H1 (cell line): ENCODE measurements around the gene STK11. TPM values are rescaled to one million over a fixed set of nuclear protein-coding genes. Genes with fewer than 3 reads are reported as not detected.

Experiments used
- CTCF ChIA-PET: fragments of 300-600 bp; sonication (Branson Sonifier 250); formaldehyde crosslinking; loops from one replicate; lab custom pipeline; 2021; ENCODE audit not compliant: partially characterized antibody; lab: Charles Lee
- POLR2A ChIA-PET: fragments of 300-600 bp; sonication (Branson Sonifier 250); formaldehyde crosslinking; loops from one replicate; lab custom pipeline; 2021; ENCODE audit warnings: inconsistent platforms; ENCODE audit not compliant: partially characterized antibody; lab: Charles Lee
- DNase-seq, 2 experiments: peaks; one replicate each; pipeline versions ENCODE4 v3.0.0 to v3.0.0-alpha.2; 2010 to 2022; ENCODE audit warnings: low spot score in 2 of 2, low read depth in 1 of 2, mixed read lengths in 1 of 2
- FAIRE-seq: peaks from 2 replicates; lab custom pipeline; 2011; peaks lifted over from hg19 to GRCh38; lab: Jason Lieb, UNC
- H2AFZ ChIP-seq: 2 replicates; pipeline ENCODE4 v1.8.1; 2012; ENCODE audit warnings: low read length, inconsistent platforms
- H2AK5ac ChIP-seq: 2 replicates; pipeline ENCODE4 v1.6.1; 2013; ENCODE audit warnings: low read depth, low read length
- H2BK120ac ChIP-seq: replicated peaks from 2 replicates; pipeline ENCODE3; 2013; ENCODE audit warnings: low read depth, low read length, inconsistent platforms
- H2BK12ac ChIP-seq: 2 replicates; pipeline ENCODE4 v1.6.1; 2013; ENCODE audit warnings: low read depth, low read length
- H2BK15ac ChIP-seq: 2 replicates; pipeline ENCODE4 v1.6.1; 2013; ENCODE audit warnings: low read length
- H2BK20ac ChIP-seq: 2 replicates; pipeline ENCODE4 v1.6.1; 2013; ENCODE audit warnings: low read length
- H2BK5ac ChIP-seq: 2 replicates; pipeline ENCODE4 v1.6.1; 2013; ENCODE audit warnings: low read depth, low read length
- H3K14ac ChIP-seq: 2 replicates; pipeline ENCODE4 v1.6.1; 2013; ENCODE audit warnings: inconsistent platforms; ENCODE audit not compliant: insufficient read length
- H3K18ac ChIP-seq: 2 replicates; pipeline ENCODE4 v1.6.1; 2013; ENCODE audit warnings: low read length; ENCODE audit errors: extremely low read depth
- H3K23ac ChIP-seq: 2 replicates; pipeline ENCODE4 v1.6.1; 2013; ENCODE audit warnings: inconsistent platforms; ENCODE audit not compliant: insufficient read length
- H3K23me2 ChIP-seq: 2 replicates; pipeline ENCODE4 v1.6.1; 2013; ENCODE audit warnings: low read depth, low read length
- H3K27ac ChIP-seq: 2 replicates; pipeline ENCODE4 v1.6.1; 2011; ENCODE audit warnings: low read depth, low read length, inconsistent platforms
- H3K27me3 ChIP-seq, 4 experiments: replicated peaks in 1 of 4; 1 replicate in 1 of 4; 2 replicates in 3 of 4; pipeline versions ENCODE4 v1.6.1 to v1.8.1; 2011 to 2013; ENCODE audit warnings: low read length in 3 of 4, mild to moderate bottlenecking in 3 of 4, inconsistent platforms in 2 of 4, mixed read lengths in 2 of 4, moderate library complexity in 1 of 4; ENCODE audit not compliant: control insufficient read depth in 3 of 4, insufficient read depth in 3 of 4; ENCODE audit errors: extremely low read depth in 1 of 4
- H3K36me3 ChIP-seq, 4 experiments: 2 replicates each; pipeline versions ENCODE4 v1.6.1 to v1.8.1; 2011 to 2013; ENCODE audit warnings: mild to moderate bottlenecking in 4 of 4, low read length in 3 of 4, moderate library complexity in 2 of 4, control low read depth in 1 of 4, inconsistent platforms in 1 of 4; ENCODE audit not compliant: insufficient read depth in 4 of 4, control insufficient read depth in 2 of 4
- H3K4ac ChIP-seq: replicated peaks from 2 replicates; pipeline ENCODE3; 2013; ENCODE audit warnings: low read length, low read depth, mixed read lengths, inconsistent platforms; ENCODE audit not compliant: insufficient read length
- H3K4me1 ChIP-seq, 4 experiments: replicated peaks in 1 of 4; 1 replicate in 1 of 4; 2 replicates in 3 of 4; pipeline versions ENCODE4 v1.6.1 to v1.8.1; 2011 to 2013; ENCODE audit warnings: low read length in 3 of 4, inconsistent platforms in 2 of 4, mixed read lengths in 1 of 4; ENCODE audit not compliant: insufficient read depth in 4 of 4, control insufficient read depth in 3 of 4
- H3K4me2 ChIP-seq, 2 experiments: 2 replicates each; pipeline versions ENCODE4 v1.6.1 to v1.8.1; 2011 to 2013; ENCODE audit warnings: low read depth in 2 of 2, low read length in 2 of 2, control low read depth in 1 of 2, inconsistent platforms in 1 of 2, mild to moderate bottlenecking in 1 of 2; ENCODE audit not compliant: insufficient read depth in 1 of 2
- H3K4me3 ChIP-seq, 4 experiments: fragments of 200-600, 300-600 bp in 1 of 4; sonication (generic), shearing (Covaris generic), sonication (Bioruptor Twin) in 1 of 4; 2 replicates each; pipeline versions ENCODE4 v1.5.1 to v1.8.1; 2011 to 2016; ENCODE audit warnings: low read length in 4 of 4, low read depth in 3 of 4, control low read depth in 2 of 4, inconsistent platforms in 2 of 4, mild to moderate bottlenecking in 2 of 4, mixed read lengths in 1 of 4, moderate library complexity in 1 of 4; ENCODE audit not compliant: insufficient read depth in 2 of 4; ENCODE audit errors: extremely low read depth in 1 of 4
- H3K56ac ChIP-seq: replicated peaks from 2 replicates; pipeline ENCODE3; 2013; ENCODE audit warnings: low read depth, mild to moderate bottlenecking, mixed read lengths, low read length, inconsistent platforms; ENCODE audit not compliant: insufficient read length
- H3K79me1 ChIP-seq: 2 replicates; pipeline ENCODE4 v1.6.1; 2013; ENCODE audit warnings: low read depth, low read length, control low read depth
- H3K79me2 ChIP-seq, 2 experiments: 2 replicates each; pipeline versions ENCODE4 v1.6.1 to v1.8.1; 2012 to 2013; ENCODE audit warnings: low read length in 2 of 2, mild to moderate bottlenecking in 2 of 2, inconsistent platforms in 1 of 2; ENCODE audit not compliant: insufficient read depth in 2 of 2, control insufficient read depth in 1 of 2
- H3K9ac ChIP-seq, 4 experiments: replicated peaks in 1 of 4; 1 replicate in 1 of 4; 2 replicates in 3 of 4; pipeline versions ENCODE4 v1.6.1 to v1.8.1; 2011 to 2013; ENCODE audit warnings: low read depth in 3 of 4, low read length in 3 of 4, control low read depth in 2 of 4, mild to moderate bottlenecking in 2 of 4, moderate library complexity in 2 of 4, inconsistent platforms in 1 of 4; ENCODE audit errors: extremely low read depth in 1 of 4
- H3K9me3 ChIP-seq, 2 experiments: 2 replicates each; pipeline versions ENCODE4 v1.6.1 to v1.8.1; 2012 to 2013; ENCODE audit warnings: mild to moderate bottlenecking in 2 of 2, moderate library complexity in 2 of 2, control low read depth in 1 of 2, inconsistent platforms in 1 of 2, low read depth in 1 of 2, low read length in 1 of 2, mixed read lengths in 1 of 2; ENCODE audit not compliant: insufficient read depth in 2 of 2
- H4K20me1 ChIP-seq, 2 experiments: replicated peaks in 1 of 2; 2 replicates each; pipeline versions ENCODE3 to v1.8.1; 2011 to 2013; ENCODE audit warnings: inconsistent platforms in 2 of 2, low read length in 2 of 2, mild to moderate bottlenecking in 1 of 2; ENCODE audit not compliant: insufficient read depth in 2 of 2, control insufficient read depth in 1 of 2
- H4K5ac ChIP-seq: 2 replicates; pipeline ENCODE4 v1.6.1; 2013; ENCODE audit warnings: low read length, low read depth, mixed read lengths, inconsistent platforms; ENCODE audit not compliant: insufficient read length
- H4K8ac ChIP-seq: 2 replicates; pipeline ENCODE4 v1.8.0; 2013; ENCODE audit warnings: mild to moderate bottlenecking, moderate library complexity, low read length, inconsistent platforms; ENCODE audit not compliant: insufficient read depth; ENCODE audit errors: extremely low read depth
- H4K91ac ChIP-seq: replicated peaks from 2 replicates; pipeline ENCODE3; 2013; ENCODE audit warnings: low read length, mixed read lengths, inconsistent platforms; ENCODE audit not compliant: insufficient read length
- CHD1 ChIP-seq: IDR thresholded peaks from 2 replicates; pipeline ENCODE4 v1.6.1; 2012; ENCODE audit warnings: low read depth, low read length, improper control_type of control experiment
- GABPA ChIP-seq: IDR thresholded peaks from 2 replicates; pipeline ENCODE4 v1.6.1; 2011; ENCODE audit warnings: mild to moderate bottlenecking, low read length, moderate library complexity, borderline replicate concordance; ENCODE audit not compliant: insufficient read depth
- WGBS, 2 experiments: shearing (Covaris generic) in 1 of 2; methylation state at CpG; one replicate each; pipeline versions ENCODE4 v1.1.6 to v1.1.7; 2013 to 2015; ENCODE audit warnings: low lambda C conversion rate in 2 of 2, mixed read lengths in 2 of 2, inconsistent platforms in 1 of 2, low coverage in 1 of 2, missing lambda C conversion rate in 1 of 2; ENCODE audit not compliant: insufficient replicate concordance in 2 of 2, insufficient coverage in 1 of 2, insufficient read length in 1 of 2; ENCODE audit errors: extremely low coverage in 1 of 2, missing lambda C conversion rate in 1 of 2; 5-methylcytosine and 5-hydroxymethylcytosine counted together
- polyA plus RNA-seq, 7 experiments: library from polyadenylated mRNA; depleted of rRNA in 3 of 7; stranded (reverse) in 5 of 7; unstranded in 2 of 7; fragments of >200 nt in 5 of 7; fragments of 200-250 nt in 2 of 7; gene quantifications; 1 replicate in 5 of 7; 2 replicates in 1 of 7; 4 replicates in 1 of 7; pipeline versions ENCODE4 v1.2.1 to v1.2.3, GENCODE V29; 2011 to 2013; ENCODE audit warnings: missing spikeins in 2 of 7, mixed read lengths in 2 of 7
- total RNA-seq: library from RNA; stranded (reverse); fragmentation: NEBNext Ultra II Directional; extraction: Animal tissue kit (Norgen Biotek cat#: 25700); gene quantifications from 2 replicates; pipeline ENCODE4 v1.2.1, GENCODE V29; 2021

STK11 gene
- total and polyA plus RNA-seq, 2 of the 8 experiments (the other 6 are each of a cell fraction or from before 2014, with no cell fraction given) = 45.3 to 70.7 TPM

GRCh38 chr19:1229056-1229923, 23.7 kb downstream of the STK11 start:
- POLR2A ChIA-PET = interaction anchor here (0.7 to 2.4 kb wide), 19 partner anchors 9 to 293 kb away, joined by 3 to 16 read pairs (median 4); partner anchors contain the start of genes ATP5F1D, CBARP and CIRBP

More at GRCh38 chr19:1229056-1229923, 23.7 kb downstream of the STK11 start:
- TF ChIP-seq GABPA = peak; percentile 61; the same call in 1 of the 2 replicates
- no peak for TF ChIP-seq CHD1
- Histone ChIP-seq H2BK15ac (no peak overlapping the region), H2BK5ac (no peak overlapping the region), H3K79me2 (no peaks in the 10 kb centered on the region), H4K91ac (no peak overlapping the region), H3K18ac (no peak overlapping the region), H2BK20ac (no peak overlapping the region), H3K23me2 (no peaks in the 10 kb centered on the region), H3K79me1 (no peaks in the 10 kb centered on the region), H3K4me3 (no peak overlapping the region), H3K27ac (no peak overlapping the region), H3K27me3 (no peaks in the 10 kb centered on the region), H3K9ac (no peak overlapping the region), H2AK5ac (no peak overlapping the region), H3K4me2 (no peak overlapping the region), H4K20me1 (peaks cover 8 to 19% of the 10 kb centered on the region in 2 experiments), H2BK120ac (no peak overlapping the region), H3K36me3 (peaks cover 2 to 69% (median 5%) of the 10 kb centered on the region in 4 experiments; a peak in 6 of 8 replicates), H3K4ac (no peak overlapping the region), H3K56ac (no peak overlapping the region), H4K5ac (no peak overlapping the region), H3K4me1 (peaks cover 0 to 2% (median 0%) of the 10 kb centered on the region in 4 experiments; a peak in 2 of 7 replicates), H2AFZ (no peak overlapping the region), H2BK12ac (no peak overlapping the region), H3K23ac (no peak overlapping the region), H3K14ac (no peak overlapping the region), H4K8ac (no peak overlapping the region; the same call in 1 of the 2 replicates), H3K9me3 (no peaks in the 10 kb centered on the region)
- FAIRE-seq (no peak), DNase-seq (no peak)
- 97% methylated on average over 66 of the region's 158 CpGs; no CpG with 5 or more reads in 1 of the 2 experiments for WGBS, 2 experiments
- CTCF ChIA-PET = interaction anchor here (1.3 to 1.7 kb wide), 3 partner anchors 8 to 15 kb away, joined by 3 to 6 read pairs (median 4); no protein-coding TSS in a partner anchor
